ENCODE measurements around the gene CRYBG2.
A peak's percentile ranks its signal among the peaks of the same experiment; 100 is the strongest.
"Not testable (repeated sequence)": the region's sequence is repeated elsewhere in the genome, so short reads cannot be mapped to it uniquely, and the experiment has no call there.

CRYBG2 gene

GRCh38 chr1:26389604-26390247 is 35.8 kb upstream of the CRYBG2 start:
- DNase-seq (no peak), ATAC-seq (ENCODE audit: insufficient read depth, low read depth) (0 out of 3 replicates have a peak, but pooled peaks have one; percentile 46)
- Histone ChIP-seq H3K4me1 (ENCODE audit: insufficient read depth, low read length) (peaks cover 13% of the 10 kb centered on the region), H3K27ac (ENCODE audit: low read length) (no peak overlapping the region), H3K36me3 (ENCODE audit: insufficient read depth, low read length) (no peaks in the 10 kb centered on the region), H3K9me3 (ENCODE audit: insufficient read depth, low read length, severe bottlenecking) (no peaks in the 10 kb centered on the region), H3K4me3 (ENCODE audit: low read depth in 1 of 2, low read length in 2 of 2) (no peak overlapping the region), H3K27me3 (ENCODE audit: insufficient read depth, low read length, poor library complexity) (peaks cover 5% of the 10 kb centered on the region), H3K9ac (ENCODE audit: low read depth, low read length) (no peak overlapping the region), H2AFZ (ENCODE audit: low read depth, low read length) (no peak overlapping the region), H3K79me2 (ENCODE audit: insufficient read depth, low read length) (no peaks in the 10 kb centered on the region), H4K20me1 (ENCODE audit: insufficient read depth, low read length) (no peaks in the 10 kb centered on the region), H3K4me2 (ENCODE audit: insufficient read depth, low read length) (no peak overlapping the region)
- TF ChIP-seq CTCF (IDR thresholded peaks at IDR 0.05; ENCODE audit: borderline replicate concordance, extremely low read depth, low read length, poor library complexity, severe bottlenecking) = no peak

GRCh38 chr1:26388791-26389445 is 35.0 kb upstream of the CRYBG2 start:
- Histone ChIP-seq H2AFZ (ENCODE audit: low read depth, low read length) (no peak overlapping the region), H3K4me3 (ENCODE audit: low read depth in 1 of 2, low read length in 2 of 2) (no peak overlapping the region), H3K27me3 (ENCODE audit: insufficient read depth, low read length, poor library complexity) (peaks cover 5% of the 10 kb centered on the region), H3K36me3 (ENCODE audit: insufficient read depth, low read length) (no peaks in the 10 kb centered on the region), H3K9me3 (ENCODE audit: insufficient read depth, low read length, severe bottlenecking) (no peaks in the 10 kb centered on the region), H3K27ac (ENCODE audit: low read length) (no peak overlapping the region), H3K9ac (ENCODE audit: low read depth, low read length) (no peak overlapping the region), H3K4me1 (ENCODE audit: insufficient read depth, low read length) (peaks cover 13% of the 10 kb centered on the region), H3K4me2 (ENCODE audit: insufficient read depth, low read length) (no peak overlapping the region), H4K20me1 (ENCODE audit: insufficient read depth, low read length) (no peaks in the 10 kb centered on the region), H3K79me2 (ENCODE audit: insufficient read depth, low read length) (no peaks in the 10 kb centered on the region)
- ATAC-seq (ENCODE audit: insufficient read depth, low read depth) = no peak
- DNase-seq = no peak
- TF ChIP-seq EZH2 (IDR thresholded peaks at IDR 0.05; ENCODE audit: borderline replicate concordance, low read depth, low read length, severe bottlenecking) = no peak

- no peak overlapping the region for H3K4me3 ChIP-seq (ENCODE audit: low read depth in 1 of 2, low read length in 2 of 2)
- H3K9ac ChIP-seq (ENCODE audit: low read depth, low read length) = no peak overlapping the region
- ATAC-seq (ENCODE audit: insufficient read depth, low read depth) (no peak), DNase-seq (no peak)
- H3K27me3 ChIP-seq (ENCODE audit: insufficient read depth, low read length, poor library complexity) = peaks cover 5% of the 10 kb centered on the region
- no peak overlapping the region for H3K27ac ChIP-seq (ENCODE audit: low read length)
- no peaks in the 10 kb centered on the region for H4K20me1 ChIP-seq (ENCODE audit: insufficient read depth, low read length)
- no peaks in the 10 kb centered on the region for H3K36me3 ChIP-seq (ENCODE audit: insufficient read depth, low read length)
- H3K79me2 ChIP-seq (ENCODE audit: insufficient read depth, low read length) = no peaks in the 10 kb centered on the region
- TF ChIP-seq EZH2 (IDR thresholded peaks at IDR 0.05; ENCODE audit: borderline replicate concordance, low read depth, low read length, severe bottlenecking) (no peak), CTCF (IDR thresholded peaks at IDR 0.05; ENCODE audit: borderline replicate concordance, extremely low read depth, low read length, poor library complexity, severe bottlenecking) (no peak)
- H3K4me2 ChIP-seq (ENCODE audit: insufficient read depth, low read length) = no peak overlapping the region
- H3K9me3 ChIP-seq (ENCODE audit: insufficient read depth, low read length, severe bottlenecking) = no peaks in the 10 kb centered on the region
- peaks cover 13% of the 10 kb centered on the region for H3K4me1 ChIP-seq (ENCODE audit: insufficient read depth, low read length)
- no peak overlapping the region for H2AFZ ChIP-seq (ENCODE audit: low read depth, low read length)
These were observed 33.5 kb upstream of the CRYBG2 start for GRCh38 chr1:26387447-26387846.

GRCh38 chr1:26385063-26385462 is 31.1 kb upstream of the CRYBG2 start:
- H3K4me2 ChIP-seq (ENCODE audit: insufficient read depth, low read length); H3K9me3 ChIP-seq (ENCODE audit: insufficient read depth, low read length, severe bottlenecking); H3K27me3 ChIP-seq (ENCODE audit: insufficient read depth, low read length, poor library complexity); H3K79me2 ChIP-seq (ENCODE audit: insufficient read depth, low read length); H3K4me3 ChIP-seq (ENCODE audit: low read depth in 1 of 2, low read length in 2 of 2); H3K27ac ChIP-seq (ENCODE audit: low read length); H3K9ac ChIP-seq (ENCODE audit: low read depth, low read length); ATAC-seq (ENCODE audit: insufficient read depth, low read depth); DNase-seq; H4K20me1 ChIP-seq (ENCODE audit: insufficient read depth, low read length); H3K36me3 ChIP-seq (ENCODE audit: insufficient read depth, low read length); H2AFZ ChIP-seq (ENCODE audit: low read depth, low read length): not testable (repeated sequence)
- H3K4me1 ChIP-seq (ENCODE audit: insufficient read depth, low read length) = peaks cover 13% of the 10 kb centered on the region
